HEK293 (cell line): ENCODE results near the gene SCNN1G.

Experiments
- BCL11A ChIP-seq: fragments of 450-650 bp; formaldehyde crosslinking; IDR thresholded peaks from 2 replicates; pipeline ENCODE4 v1.5.1; 2016; ENCODE audit warnings: low read depth, missing biosample characterization, missing genetic modification characterization
- GLI2 ChIP-seq: fragments of 450-650 bp; formaldehyde crosslinking; IDR thresholded peaks from 2 replicates; pipeline ENCODE4; 2017; ENCODE audit warnings: missing biosample characterization, missing genetic modification characterization, low read depth, borderline replicate concordance
- GLI4 ChIP-seq: fragments of 450-650 bp; formaldehyde crosslinking; IDR thresholded peaks from 2 replicates; pipeline ENCODE4 v1.5.1; 2016; ENCODE audit warnings: missing biosample characterization, missing genetic modification characterization
- KLF8 ChIP-seq: fragments of 450-650 bp; formaldehyde crosslinking; IDR thresholded peaks from 2 replicates; pipeline ENCODE4 v1.5.1; 2016; ENCODE audit warnings: missing biosample characterization, missing genetic modification characterization
- ZFP41 ChIP-seq: fragments of 450-650 bp; formaldehyde crosslinking; IDR thresholded peaks from 2 replicates; pipeline ENCODE4 v1.5.1; 2016; ENCODE audit warnings: missing biosample characterization, missing genetic modification characterization, borderline replicate concordance
- ZNF214 ChIP-seq: fragments of 450-650 bp; formaldehyde crosslinking; IDR thresholded peaks from 2 replicates; pipeline ENCODE4 v1.5.1; 2017; ENCODE audit warnings: missing biosample characterization, mild to moderate bottlenecking, missing genetic modification characterization, borderline replicate concordance
- ZNF623 ChIP-seq: fragments of 450-650 bp; formaldehyde crosslinking; IDR thresholded peaks from 2 replicates; pipeline ENCODE4 v1.5.1; 2016; ENCODE audit warnings: missing biosample characterization, missing genetic modification characterization
- ZNF658 ChIP-seq: fragments of 450-650 bp; formaldehyde crosslinking; IDR thresholded peaks from 2 replicates; pipeline ENCODE4; 2016; ENCODE audit warnings: missing biosample characterization, missing genetic modification characterization
- ZNF791 ChIP-seq: fragments of 450-650 bp; formaldehyde crosslinking; IDR thresholded peaks from 2 replicates; pipeline ENCODE4 v1.5.1; 2016; ENCODE audit warnings: missing biosample characterization, missing genetic modification characterization
- ZNF843 ChIP-seq: fragments of 450-650 bp; formaldehyde crosslinking; IDR thresholded peaks from 2 replicates; pipeline ENCODE4 v1.5.1; 2016; ENCODE audit warnings: missing biosample characterization, missing genetic modification characterization
- ZSCAN30 ChIP-seq: fragments of 450-650 bp; IDR thresholded peaks from 2 replicates; pipeline ENCODE4 v1.5.1; 2018; ENCODE audit warnings: missing biosample characterization, mild to moderate bottlenecking, missing genetic modification characterization, moderate library complexity
- TF ChIP-seq, protein P1 (sequence below): fragments of 450-650 bp; formaldehyde crosslinking; conservative IDR thresholded peaks from 2 replicates; pipeline ENCODE4 v1.5.1; 2016; ENCODE audit warnings: low read depth, missing biosample characterization, missing genetic modification characterization
- TF ChIP-seq, protein P2 (sequence below): fragments of 450-650 bp; formaldehyde crosslinking; IDR thresholded peaks from 2 replicates; pipeline ENCODE4 v1.5.1; 2016; ENCODE audit warnings: missing biosample characterization, missing genetic modification characterization
- TF ChIP-seq, protein P3 (sequence below): fragments of 450-650 bp; formaldehyde crosslinking; IDR thresholded peaks from 2 replicates; pipeline ENCODE4 v1.5.1; 2017; ENCODE audit warnings: missing biosample characterization, mild to moderate bottlenecking, missing genetic modification characterization, moderate library complexity
- TF ChIP-seq, protein P4 (sequence below): fragments of 450-650 bp; formaldehyde crosslinking; IDR thresholded peaks from 2 replicates; pipeline ENCODE4 v1.5.0; 2017; ENCODE audit warnings: missing biosample characterization, missing genetic modification characterization, borderline replicate concordance
- TF ChIP-seq, protein P5 (sequence below): fragments of 450-650 bp; formaldehyde crosslinking; IDR thresholded peaks from 2 replicates; pipeline ENCODE4; 2016; ENCODE audit warnings: missing biosample characterization, missing genetic modification characterization
- TF ChIP-seq, protein P6 (sequence below): fragments of 450-650 bp; formaldehyde crosslinking; IDR thresholded peaks from 2 replicates; pipeline ENCODE4 v1.5.1; 2017; ENCODE audit warnings: missing biosample characterization, missing genetic modification characterization
- TF ChIP-seq, protein P7 (sequence below): fragments of 450-650 bp; formaldehyde crosslinking; IDR thresholded peaks from 2 replicates; pipeline ENCODE4 v1.5.1; 2016; ENCODE audit warnings: missing biosample characterization, missing genetic modification characterization
- TF ChIP-seq, protein P8 (sequence below): fragments of 450-650 bp; formaldehyde crosslinking; IDR thresholded peaks from 2 replicates; pipeline ENCODE4 v1.5.1; 2016; ENCODE audit warnings: missing biosample characterization, missing genetic modification characterization

SCNN1G gene

DNA sequence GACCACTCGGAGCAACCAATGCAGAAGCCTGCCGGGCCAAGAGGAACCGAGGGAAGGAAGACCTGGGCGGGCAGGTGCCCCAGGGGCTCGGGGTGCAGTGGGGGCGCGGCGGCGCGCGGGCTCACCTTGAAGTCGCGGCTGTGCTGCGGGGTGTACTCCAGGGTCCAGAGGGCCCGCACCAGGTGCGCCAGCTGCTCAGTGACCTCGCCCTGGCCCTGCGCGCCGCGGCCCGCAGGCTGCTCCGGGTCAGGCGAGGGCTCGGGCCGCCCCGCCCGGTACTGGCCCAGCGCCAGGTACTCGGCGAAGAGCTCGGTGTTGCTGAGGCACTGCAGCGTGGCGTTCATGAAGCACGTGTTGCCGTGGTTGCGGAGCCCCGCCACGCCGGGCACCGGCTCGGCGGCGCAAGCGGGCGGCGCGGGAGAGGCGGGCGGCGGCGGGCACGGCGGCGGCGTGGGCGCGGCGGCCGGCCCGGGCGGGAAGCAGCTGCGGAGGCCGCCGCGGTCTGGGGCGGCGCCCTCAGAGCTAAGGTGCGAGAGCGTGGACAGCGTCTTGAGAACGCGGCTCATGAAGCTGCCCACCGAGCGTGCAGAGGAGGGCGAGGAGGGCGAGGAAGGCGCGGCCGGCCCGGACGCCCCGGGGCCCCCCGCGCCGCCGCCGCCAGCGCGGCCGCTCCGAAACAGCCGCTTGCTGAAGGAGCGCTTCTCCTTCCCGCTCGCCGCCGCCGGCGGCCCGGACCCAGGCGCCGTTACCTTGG is 33.9 kb upstream of the SCNN1G start (continued):
- TF ChIP-seq, protein P1, sequence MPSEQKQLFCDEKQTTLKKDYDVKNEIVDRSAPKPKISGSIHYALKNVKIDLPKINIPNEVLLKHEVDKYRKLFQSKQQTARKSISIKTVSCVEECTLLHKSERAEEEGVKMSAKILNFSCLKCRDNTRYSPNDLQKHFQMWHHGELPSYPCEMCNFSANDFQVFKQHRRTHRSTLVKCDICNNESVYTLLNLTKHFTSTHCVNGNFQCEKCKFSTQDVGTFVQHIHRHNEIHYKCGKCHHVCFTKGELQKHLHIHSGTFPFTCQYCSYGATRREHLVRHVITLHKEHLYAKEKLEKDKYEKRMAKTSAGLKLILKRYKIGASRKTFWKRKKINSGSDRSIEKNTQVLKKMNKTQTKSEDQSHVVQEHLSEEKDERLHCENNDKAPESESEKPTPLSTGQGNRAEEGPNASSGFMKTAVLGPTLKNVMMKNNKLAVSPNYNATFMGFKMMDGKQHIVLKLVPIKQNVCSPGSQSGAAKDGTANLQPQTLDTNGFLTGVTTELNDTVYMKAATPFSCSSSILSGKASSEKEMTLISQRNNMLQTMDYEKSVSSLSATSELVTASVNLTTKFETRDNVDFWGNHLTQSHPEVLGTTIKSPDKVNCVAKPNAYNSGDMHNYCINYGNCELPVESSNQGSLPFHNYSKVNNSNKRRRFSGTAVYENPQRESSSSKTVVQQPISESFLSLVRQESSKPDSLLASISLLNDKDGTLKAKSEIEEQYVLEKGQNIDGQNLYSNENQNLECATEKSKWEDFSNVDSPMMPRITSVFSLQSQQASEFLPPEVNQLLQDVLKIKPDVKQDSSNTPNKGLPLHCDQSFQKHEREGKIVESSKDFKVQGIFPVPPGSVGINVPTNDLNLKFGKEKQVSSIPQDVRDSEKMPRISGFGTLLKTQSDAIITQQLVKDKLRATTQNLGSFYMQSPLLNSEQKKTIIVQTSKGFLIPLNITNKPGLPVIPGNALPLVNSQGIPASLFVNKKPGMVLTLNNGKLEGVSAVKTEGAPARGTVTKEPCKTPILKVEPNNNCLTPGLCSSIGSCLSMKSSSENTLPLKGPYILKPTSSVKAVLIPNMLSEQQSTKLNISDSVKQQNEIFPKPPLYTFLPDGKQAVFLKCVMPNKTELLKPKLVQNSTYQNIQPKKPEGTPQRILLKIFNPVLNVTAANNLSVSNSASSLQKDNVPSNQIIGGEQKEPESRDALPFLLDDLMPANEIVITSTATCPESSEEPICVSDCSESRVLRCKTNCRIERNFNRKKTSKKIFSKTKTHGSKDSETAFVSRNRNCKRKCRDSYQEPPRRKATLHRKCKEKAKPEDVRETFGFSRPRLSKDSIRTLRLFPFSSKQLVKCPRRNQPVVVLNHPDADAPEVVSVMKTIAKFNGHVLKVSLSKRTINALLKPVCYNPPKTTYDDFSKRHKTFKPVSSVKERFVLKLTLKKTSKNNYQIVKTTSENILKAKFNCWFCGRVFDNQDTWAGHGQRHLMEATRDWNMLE (tag by site-specific recombination): no peak
- TF ChIP-seq GLI2 (tag by site-specific recombination) (no peak), BCL11A (tag by site-specific recombination) (no peak), KLF8 (tag by site-specific recombination) (peak; percentile 40; the same call in 1 of the 2 replicates), ZNF214 (no peak), ZNF658 (tag by site-specific recombination) (no peak), ZSCAN30 (peak; percentile 32; the same call in 1 of the 2 replicates), GLI4 (tag by site-specific recombination) (no peak), ZFP41 (tag by site-specific recombination) (no peak), ZNF623 (no peak), ZNF791 (no peak), ZNF843 (tag by site-specific recombination) (no peak)
- TF ChIP-seq, protein P2, sequence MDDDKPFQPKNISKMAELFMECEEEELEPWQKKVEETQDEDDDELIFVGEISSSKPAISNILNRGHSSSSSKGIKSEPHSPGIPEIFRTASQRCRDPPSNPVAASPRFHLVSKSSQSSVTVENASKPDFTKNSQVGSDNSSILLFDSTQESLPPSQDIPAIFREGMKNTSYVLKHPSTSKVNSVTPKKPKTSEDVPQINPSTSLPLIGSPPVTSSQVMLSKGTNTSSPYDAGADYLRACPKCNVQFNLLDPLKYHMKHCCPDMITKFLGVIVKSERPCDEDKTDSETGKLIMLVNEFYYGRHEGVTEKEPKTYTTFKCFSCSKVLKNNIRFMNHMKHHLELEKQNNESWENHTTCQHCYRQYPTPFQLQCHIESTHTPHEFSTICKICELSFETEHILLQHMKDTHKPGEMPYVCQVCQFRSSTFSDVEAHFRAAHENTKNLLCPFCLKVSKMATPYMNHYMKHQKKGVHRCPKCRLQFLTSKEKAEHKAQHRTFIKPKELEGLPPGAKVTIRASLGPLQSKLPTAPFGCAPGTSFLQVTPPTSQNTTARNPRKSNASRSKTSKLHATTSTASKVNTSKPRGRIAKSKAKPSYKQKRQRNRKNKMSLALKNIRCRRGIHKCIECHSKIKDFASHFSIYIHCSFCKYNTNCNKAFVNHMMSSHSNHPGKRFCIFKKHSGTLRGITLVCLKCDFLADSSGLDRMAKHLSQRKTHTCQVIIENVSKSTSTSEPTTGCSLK (tag by site-specific recombination): no peak
- TF ChIP-seq, protein P3, sequence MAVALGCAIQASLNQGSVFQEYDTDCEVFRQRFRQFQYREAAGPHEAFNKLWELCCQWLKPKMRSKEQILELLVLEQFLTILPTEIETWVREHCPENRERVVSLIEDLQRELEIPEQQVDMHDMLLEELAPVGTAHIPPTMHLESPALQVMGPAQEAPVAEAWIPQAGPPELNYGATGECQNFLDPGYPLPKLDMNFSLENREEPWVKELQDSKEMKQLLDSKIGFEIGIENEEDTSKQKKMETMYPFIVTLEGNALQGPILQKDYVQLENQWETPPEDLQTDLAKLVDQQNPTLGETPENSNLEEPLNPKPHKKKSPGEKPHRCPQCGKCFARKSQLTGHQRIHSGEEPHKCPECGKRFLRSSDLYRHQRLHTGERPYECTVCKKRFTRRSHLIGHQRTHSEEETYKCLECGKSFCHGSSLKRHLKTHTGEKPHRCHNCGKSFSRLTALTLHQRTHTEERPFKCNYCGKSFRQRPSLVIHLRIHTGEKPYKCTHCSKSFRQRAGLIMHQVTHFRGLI (tag by site-specific recombination): no peak
- TF ChIP-seq, protein P4, sequence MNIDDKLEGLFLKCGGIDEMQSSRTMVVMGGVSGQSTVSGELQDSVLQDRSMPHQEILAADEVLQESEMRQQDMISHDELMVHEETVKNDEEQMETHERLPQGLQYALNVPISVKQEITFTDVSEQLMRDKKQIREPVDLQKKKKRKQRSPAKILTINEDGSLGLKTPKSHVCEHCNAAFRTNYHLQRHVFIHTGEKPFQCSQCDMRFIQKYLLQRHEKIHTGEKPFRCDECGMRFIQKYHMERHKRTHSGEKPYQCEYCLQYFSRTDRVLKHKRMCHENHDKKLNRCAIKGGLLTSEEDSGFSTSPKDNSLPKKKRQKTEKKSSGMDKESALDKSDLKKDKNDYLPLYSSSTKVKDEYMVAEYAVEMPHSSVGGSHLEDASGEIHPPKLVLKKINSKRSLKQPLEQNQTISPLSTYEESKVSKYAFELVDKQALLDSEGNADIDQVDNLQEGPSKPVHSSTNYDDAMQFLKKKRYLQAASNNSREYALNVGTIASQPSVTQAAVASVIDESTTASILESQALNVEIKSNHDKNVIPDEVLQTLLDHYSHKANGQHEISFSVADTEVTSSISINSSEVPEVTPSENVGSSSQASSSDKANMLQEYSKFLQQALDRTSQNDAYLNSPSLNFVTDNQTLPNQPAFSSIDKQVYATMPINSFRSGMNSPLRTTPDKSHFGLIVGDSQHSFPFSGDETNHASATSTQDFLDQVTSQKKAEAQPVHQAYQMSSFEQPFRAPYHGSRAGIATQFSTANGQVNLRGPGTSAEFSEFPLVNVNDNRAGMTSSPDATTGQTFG (tag by site-specific recombination): no peak
- TF ChIP-seq, protein P5, sequence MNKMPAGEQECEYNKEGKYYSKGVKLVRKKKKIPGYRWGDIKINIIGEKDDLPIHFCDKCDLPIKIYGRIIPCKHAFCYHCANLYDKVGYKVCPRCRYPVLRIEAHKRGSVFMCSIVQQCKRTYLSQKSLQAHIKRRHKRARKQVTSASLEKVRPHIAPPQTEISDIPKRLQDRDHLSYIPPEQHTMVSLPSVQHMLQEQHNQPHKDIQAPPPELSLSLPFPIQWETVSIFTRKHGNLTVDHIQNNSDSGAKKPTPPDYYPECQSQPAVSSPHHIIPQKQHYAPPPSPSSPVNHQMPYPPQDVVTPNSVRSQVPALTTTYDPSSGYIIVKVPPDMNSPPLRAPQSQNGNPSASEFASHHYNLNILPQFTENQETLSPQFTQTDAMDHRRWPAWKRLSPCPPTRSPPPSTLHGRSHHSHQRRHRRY (tag by site-specific recombination): no peak
- TF ChIP-seq, protein P6, sequence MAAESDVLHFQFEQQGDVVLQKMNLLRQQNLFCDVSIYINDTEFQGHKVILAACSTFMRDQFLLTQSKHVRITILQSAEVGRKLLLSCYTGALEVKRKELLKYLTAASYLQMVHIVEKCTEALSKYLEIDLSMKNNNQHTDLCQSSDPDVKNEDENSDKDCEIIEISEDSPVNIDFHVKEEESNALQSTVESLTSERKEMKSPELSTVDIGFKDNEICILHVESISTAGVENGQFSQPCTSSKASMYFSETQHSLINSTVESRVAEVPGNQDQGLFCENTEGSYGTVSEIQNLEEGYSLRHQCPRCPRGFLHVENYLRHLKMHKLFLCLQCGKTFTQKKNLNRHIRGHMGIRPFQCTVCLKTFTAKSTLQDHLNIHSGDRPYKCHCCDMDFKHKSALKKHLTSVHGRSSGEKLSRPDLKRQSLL: no peak
- TF ChIP-seq, protein P7, sequence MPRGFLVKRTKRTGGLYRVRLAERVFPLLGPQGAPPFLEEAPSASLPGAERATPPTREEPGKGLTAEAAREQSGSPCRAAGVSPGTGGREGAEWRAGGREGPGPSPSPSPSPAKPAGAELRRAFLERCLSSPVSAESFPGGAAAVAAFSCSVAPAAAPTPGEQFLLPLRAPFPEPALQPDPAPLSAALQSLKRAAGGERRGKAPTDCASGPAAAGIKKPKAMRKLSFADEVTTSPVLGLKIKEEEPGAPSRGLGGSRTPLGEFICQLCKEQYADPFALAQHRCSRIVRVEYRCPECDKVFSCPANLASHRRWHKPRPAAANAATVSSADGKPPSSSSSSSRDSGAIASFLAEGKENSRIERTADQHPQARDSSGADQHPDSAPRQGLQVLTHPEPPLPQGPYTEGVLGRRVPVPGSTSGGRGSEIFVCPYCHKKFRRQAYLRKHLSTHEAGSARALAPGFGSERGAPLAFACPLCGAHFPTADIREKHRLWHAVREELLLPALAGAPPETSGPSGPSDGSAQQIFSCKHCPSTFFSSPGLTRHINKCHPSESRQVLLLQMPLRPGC (tag by site-specific recombination): no peak
- TF ChIP-seq, protein P8, sequence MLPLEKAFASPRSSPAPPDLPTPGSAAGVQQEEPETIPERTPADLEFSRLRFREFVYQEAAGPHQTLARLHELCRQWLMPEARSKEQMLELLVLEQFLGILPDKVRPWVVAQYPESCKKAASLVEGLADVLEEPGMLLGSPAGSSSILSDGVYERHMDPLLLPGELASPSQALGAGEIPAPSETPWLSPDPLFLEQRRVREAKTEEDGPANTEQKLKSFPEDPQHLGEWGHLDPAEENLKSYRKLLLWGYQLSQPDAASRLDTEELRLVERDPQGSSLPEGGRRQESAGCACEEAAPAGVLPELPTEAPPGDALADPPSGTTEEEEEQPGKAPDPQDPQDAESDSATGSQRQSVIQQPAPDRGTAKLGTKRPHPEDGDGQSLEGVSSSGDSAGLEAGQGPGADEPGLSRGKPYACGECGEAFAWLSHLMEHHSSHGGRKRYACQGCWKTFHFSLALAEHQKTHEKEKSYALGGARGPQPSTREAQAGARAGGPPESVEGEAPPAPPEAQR (tag by site-specific recombination): no peak
